Type B pancreatic cell (in vitro differentiated cells): ENCODE results near the gene RFPL3. TPM values are rescaled to one million over a fixed set of nuclear protein-coding genes. Genes with fewer than 3 reads are reported as not detected.
A peak's percentile ranks its signal among the peaks of the same experiment; 100 is the strongest.
"Not testable (repeated sequence)": the region's sequence is repeated elsewhere in the genome, so short reads cannot be mapped to it uniquely, and the experiment has no call there.

Source experiments
- DNase-seq: peaks from one replicate; pipeline ENCODE4 v3.0.0; 2021; ENCODE audit warnings: mixed read lengths; ENCODE audit not compliant: unreplicated experiment; ENCODE audit errors: extremely low spot score
- H3K27ac Mint-ChIP-seq: 2 replicates; pipeline ENCODE4 v1.8.0; 2021; ENCODE audit warnings: mild to moderate bottlenecking, mixed read lengths
- H3K27me3 Mint-ChIP-seq: 2 replicates; pipeline ENCODE4 v1.8.0; 2021; ENCODE audit warnings: mixed read lengths
- H3K36me3 Mint-ChIP-seq: 2 replicates; pipeline ENCODE4 v1.8.0; 2021; ENCODE audit warnings: mixed read lengths
- H3K4me1 Mint-ChIP-seq: one replicate; pipeline ENCODE4 v1.8.0; 2021; ENCODE audit warnings: mixed read lengths; ENCODE audit not compliant: unreplicated experiment
- H3K4me3 Mint-ChIP-seq: 2 replicates; pipeline ENCODE4 v1.8.0; 2021; ENCODE audit warnings: mild to moderate bottlenecking, mixed read lengths
- H3K9me3 Mint-ChIP-seq: 2 replicates; pipeline ENCODE4 v1.8.0; 2021; ENCODE audit warnings: mixed read lengths
- long read RNA-seq: library from polyadenylated mRNA; unstranded; transcript quantifications from one replicate; pipeline ENCODE4 v2.0.0, GENCODE V29; 2020
- total RNA-seq: library from RNA; stranded (reverse); gene quantifications from 2 replicates; pipeline ENCODE4 v1.2.1, GENCODE V29; 2021; ENCODE audit warnings: low replicate concordance
- TF ChIP-seq, protein P1 (sequence below): fragments of 200-600 bp; sonication (generic); conservative IDR thresholded peaks from 2 replicates; pipeline ENCODE4 v1.5.0; 2021; ENCODE audit warnings: antibody characterized with exemption, mild to moderate bottlenecking

Gene RFPL3
- total RNA-seq = 0.24 TPM in 1 of 2 replicates, not detected in the other
- long read RNA-seq = 0 reads

DNA sequence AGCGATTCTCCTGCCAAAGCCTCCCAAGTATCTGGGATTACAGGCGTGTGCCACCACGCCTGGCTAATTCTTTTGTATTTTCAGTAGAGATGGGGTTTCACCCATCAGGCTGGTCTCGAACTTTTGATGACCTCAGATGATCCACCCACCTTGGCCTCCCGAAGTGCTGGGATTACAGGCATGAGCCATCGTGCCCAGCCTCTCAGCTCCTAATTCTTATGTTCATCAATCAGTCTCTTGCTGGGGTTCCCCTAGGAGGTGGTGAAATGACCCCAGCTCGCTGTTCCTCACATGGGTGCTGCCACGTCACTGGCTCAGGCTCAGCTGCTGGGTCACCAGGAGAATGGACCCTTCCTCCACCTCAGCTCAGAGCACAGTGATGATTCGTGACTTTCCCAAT is at the start of gene RFPL3:
Gene RFPL3, plus strand, starts transcription at position 301 of the 400 bp plus-strand sequence. CDS start 205 bp downstream, outside the sequence.
- not testable (repeated sequence) for H3K27ac Mint-ChIP-seq, H3K4me3 Mint-ChIP-seq

GRCh38 chr22:32308191-32308590 is 49.5 kb upstream of the RFPL3 start:
- Mint-ChIP-seq H3K27me3 (peaks cover 18% of the 10 kb centered on the region), H3K4me1 (no peaks in the 10 kb centered on the region), H3K9me3 (no peaks in the 10 kb centered on the region), H3K4me3 (no peak overlapping the region), H3K36me3 (no peaks in the 10 kb centered on the region), H3K27ac (no peak overlapping the region)
- DNase-seq = no peak
- TF ChIP-seq, protein P1, sequence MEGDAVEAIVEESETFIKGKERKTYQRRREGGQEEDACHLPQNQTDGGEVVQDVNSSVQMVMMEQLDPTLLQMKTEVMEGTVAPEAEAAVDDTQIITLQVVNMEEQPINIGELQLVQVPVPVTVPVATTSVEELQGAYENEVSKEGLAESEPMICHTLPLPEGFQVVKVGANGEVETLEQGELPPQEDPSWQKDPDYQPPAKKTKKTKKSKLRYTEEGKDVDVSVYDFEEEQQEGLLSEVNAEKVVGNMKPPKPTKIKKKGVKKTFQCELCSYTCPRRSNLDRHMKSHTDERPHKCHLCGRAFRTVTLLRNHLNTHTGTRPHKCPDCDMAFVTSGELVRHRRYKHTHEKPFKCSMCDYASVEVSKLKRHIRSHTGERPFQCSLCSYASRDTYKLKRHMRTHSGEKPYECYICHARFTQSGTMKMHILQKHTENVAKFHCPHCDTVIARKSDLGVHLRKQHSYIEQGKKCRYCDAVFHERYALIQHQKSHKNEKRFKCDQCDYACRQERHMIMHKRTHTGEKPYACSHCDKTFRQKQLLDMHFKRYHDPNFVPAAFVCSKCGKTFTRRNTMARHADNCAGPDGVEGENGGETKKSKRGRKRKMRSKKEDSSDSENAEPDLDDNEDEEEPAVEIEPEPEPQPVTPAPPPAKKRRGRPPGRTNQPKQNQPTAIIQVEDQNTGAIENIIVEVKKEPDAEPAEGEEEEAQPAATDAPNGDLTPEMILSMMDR = no peak

More for the DNA sequence above, at the start of gene RFPL3:
- not testable (repeated sequence) for H3K9me3 Mint-ChIP-seq, H3K27me3 Mint-ChIP-seq, H3K36me3 Mint-ChIP-seq, H3K4me1 Mint-ChIP-seq, DNase-seq

DNA sequence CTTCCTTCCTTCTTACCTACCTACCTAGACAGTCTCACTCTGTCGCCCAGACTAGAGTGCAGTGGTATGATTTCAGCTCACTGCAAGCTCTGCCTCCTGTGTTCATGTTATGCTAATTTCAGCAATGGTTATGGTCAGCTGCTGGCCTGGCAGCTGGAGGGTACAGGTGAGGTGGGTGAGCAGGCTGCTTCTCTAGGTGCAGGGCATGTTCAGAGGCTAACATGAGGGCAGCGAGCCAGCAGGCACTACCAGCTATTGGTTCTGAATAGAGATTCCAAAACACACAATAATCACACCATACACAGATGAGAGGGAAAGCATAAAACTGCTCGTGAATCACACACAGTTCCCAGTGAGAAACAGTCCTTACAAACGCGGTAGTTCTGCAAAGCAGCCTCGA is 48.7 kb upstream of the RFPL3 start:
- no peak overlapping the region for H3K27ac Mint-ChIP-seq
- peaks cover 14% of the 10 kb centered on the region for H3K27me3 Mint-ChIP-seq
- DNase-seq = no peak
- H3K4me1 Mint-ChIP-seq = no peaks in the 10 kb centered on the region
- H3K4me3 Mint-ChIP-seq = no peak overlapping the region
- no peaks in the 10 kb centered on the region for H3K36me3 Mint-ChIP-seq
- no peaks in the 10 kb centered on the region for H3K9me3 Mint-ChIP-seq
- TF ChIP-seq, protein P1 = no peak

- no peaks in the 10 kb centered on the region for H3K36me3 Mint-ChIP-seq
- peaks cover 11% of the 10 kb centered on the region for H3K27me3 Mint-ChIP-seq
- H3K9me3 Mint-ChIP-seq = no peaks in the 10 kb centered on the region
- H3K4me3 Mint-ChIP-seq = no peak overlapping the region
- TF ChIP-seq, protein P1 = no peak
- no peaks in the 10 kb centered on the region for H3K4me1 Mint-ChIP-seq
- no peak for DNase-seq
- no peak overlapping the region for H3K27ac Mint-ChIP-seq
These were observed 47.9 kb upstream of the RFPL3 start for GRCh38 chr22:32309585-32310251.

DNA sequence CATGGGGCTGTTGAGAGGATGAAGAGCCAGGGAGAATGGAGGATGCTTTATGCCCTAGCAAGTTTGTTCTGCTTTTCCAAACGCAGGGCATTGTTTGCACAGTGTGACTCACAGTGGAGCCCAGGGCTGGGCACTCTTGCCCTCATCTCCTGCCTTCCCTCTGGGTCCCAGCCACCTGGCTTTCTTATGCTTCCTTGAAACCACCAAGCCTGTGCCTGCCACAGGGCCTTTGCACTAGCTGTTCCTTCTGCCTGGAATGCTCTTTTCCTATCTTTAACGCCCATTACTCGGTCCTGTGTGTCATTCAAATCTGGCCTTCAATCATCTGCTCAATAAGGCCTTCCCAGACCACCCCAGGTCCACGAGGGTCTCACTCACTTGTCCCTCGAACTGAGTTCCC is 46.9 kb upstream of the RFPL3 start:
- TF ChIP-seq, protein P1 = no peak
- Mint-ChIP-seq H3K4me3 (no peak overlapping the region), H3K27ac (no peak overlapping the region), H3K27me3 (peaks cover 10% of the 10 kb centered on the region), H3K4me1 (no peaks in the 10 kb centered on the region), H3K9me3 (no peaks in the 10 kb centered on the region), H3K36me3 (no peaks in the 10 kb centered on the region)
- DNase-seq = no peak

DNA sequence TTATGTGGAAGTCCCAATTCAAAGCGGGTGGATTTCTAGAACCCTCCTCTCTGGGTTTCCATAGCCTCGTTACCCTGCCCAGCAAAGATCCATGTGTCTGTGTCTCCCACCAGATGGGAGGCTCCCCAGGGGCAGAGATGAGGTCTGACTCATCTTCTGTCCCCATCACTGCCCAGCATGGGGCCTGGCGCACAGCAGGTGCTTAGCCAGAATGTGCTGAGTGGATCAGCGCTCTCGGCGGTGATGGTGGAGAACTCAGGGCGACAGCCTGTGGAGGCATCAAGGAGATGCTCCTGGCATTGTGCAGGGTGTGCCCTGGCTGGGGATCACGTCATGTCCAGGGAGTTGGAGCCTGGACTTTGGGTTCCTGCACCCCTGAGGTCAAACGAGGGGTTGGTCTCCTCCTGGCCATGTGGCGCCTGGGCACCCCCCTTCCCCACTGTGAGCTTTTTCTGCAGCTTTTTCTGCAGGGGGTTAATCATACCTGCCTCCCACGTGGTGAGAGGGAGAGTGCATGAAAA is 46.1 kb upstream of the RFPL3 start:
- Mint-ChIP-seq H3K36me3 (no peaks in the 10 kb centered on the region), H3K27ac (no peak overlapping the region), H3K4me3 (no peak overlapping the region), H3K27me3 (peaks cover 10% of the 10 kb centered on the region), H3K9me3 (no peaks in the 10 kb centered on the region), H3K4me1 (no peaks in the 10 kb centered on the region)
- TF ChIP-seq, protein P1 = no peak
- DNase-seq = peak; percentile 60
